CD4-positive, alpha-beta T cell treated with Interleukin-10 for 1 hour (primary cell): ENCODE measurements around the gene STK38.
"Not testable (repeated sequence)": the region's sequence is repeated elsewhere in the genome, so short reads cannot be mapped to it uniquely, and the experiment has no call there.

Experiments used
- DNase-seq: peaks from one replicate; pipeline ENCODE4 v3.0.0-alpha.2; 2020

The STK38 gene

DNA sequence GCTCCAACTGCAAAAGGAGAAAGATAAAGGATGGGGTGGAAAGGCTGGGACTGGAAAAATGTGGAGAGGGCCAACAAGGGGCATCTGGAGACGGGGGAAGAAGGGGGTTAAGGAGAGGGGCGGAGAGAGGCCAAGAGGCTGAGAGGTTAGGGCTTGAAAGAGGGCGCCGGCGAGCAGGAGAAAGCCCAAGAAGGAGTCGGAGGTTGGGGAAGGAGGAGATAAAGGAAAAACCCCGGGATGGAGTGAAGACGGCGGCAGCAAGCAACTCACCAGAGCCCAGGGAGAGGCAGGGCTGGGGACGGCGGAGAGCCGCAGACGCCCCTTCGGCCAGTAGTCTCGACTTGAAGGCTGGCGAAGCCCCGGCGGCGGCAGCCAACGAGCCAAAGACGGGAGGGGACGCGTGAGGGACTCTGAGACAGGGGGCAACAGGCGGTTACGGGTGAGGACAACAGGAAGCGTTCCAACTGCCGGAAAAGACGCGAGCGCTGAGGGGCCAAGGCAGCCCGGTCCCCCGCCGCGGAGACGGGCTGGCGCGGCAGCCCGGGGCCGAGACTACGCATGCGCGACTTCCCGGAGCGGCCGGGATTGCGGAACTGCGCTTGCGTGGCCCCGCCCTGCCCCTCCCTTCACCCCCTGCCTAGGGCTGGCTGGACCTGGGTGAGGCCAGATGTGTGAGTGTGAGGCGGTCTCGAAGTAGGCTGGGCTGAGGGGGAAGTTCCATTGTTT, at the start of gene STK38:
TSS of gene STK38 (minus strand) at position 560 of the 726 bp plus-strand sequence. CDS start 7,277 bp downstream, outside the sequence.
- peak; percentile 94 for DNase-seq

DNA sequence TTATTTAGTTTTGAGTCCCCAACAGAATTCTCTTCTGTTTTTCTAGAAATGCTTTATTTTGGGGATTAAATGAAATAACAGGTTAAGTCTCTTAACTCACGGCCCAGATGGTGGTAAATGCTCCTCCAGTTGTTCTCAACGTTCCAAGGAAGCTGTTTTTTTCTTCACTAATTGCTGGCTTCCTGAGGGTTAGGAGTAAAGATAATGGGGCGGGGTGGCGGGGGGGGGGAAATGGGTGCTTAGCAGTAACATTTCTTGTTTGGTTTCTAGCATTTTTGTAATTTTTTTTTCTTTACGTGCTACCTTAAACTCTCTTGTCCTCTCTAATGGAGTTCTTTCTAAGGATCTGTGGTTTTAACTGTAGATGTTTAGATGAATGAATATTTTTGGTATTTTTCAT, 49.1 kb upstream of the STK38 start:
- DNase-seq, result no peak

GRCh38 chr6:36594816-36595643, 47.8 kb upstream of the STK38 start:
- DNase-seq, result no peak

GRCh38 chr6:36594029-36594815, 46.9 kb upstream of the STK38 start, which contains the start of gene SRSF3:
Gene SRSF3 (plus strand): TSS chr6:36594362. CDS start chr6:36596763, 2,401 bp downstream.
- DNase-seq, result peak; percentile 98

DNA sequence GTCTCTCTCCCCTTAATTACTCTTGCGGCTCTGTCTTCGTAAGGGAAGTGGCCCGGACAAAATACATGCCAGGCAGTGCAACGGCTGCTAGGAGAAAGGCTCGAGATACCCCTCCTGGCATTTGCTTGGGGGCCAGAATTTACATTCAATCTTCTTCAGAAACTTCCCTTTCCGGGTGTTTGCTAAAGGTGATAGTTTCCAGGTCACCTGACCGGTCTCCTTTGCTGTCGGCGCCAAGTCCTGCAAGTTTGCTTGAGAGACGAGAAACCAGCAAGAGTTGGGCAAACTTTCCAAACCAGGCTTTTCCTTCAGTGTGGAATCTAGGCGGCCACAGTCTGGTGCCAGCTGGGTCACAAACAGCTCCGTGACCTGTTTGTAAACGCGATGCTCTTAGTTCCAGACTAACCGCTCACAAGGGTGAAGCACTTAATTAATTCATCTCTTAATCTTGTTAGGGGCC, 46.3 kb upstream of the STK38 start:
- peak; percentile 64 for DNase-seq

GRCh38 chr6:36592221-36592655, 45.0 kb upstream of the STK38 start:
- no peak for DNase-seq

GRCh38 chr6:36590237-36590636, 43.0 kb upstream of the STK38 start:
- no peak for DNase-seq

GRCh38 chr6:36589025-36589400, 41.7 kb upstream of the STK38 start:
- not testable (repeated sequence) for DNase-seq

DNA sequence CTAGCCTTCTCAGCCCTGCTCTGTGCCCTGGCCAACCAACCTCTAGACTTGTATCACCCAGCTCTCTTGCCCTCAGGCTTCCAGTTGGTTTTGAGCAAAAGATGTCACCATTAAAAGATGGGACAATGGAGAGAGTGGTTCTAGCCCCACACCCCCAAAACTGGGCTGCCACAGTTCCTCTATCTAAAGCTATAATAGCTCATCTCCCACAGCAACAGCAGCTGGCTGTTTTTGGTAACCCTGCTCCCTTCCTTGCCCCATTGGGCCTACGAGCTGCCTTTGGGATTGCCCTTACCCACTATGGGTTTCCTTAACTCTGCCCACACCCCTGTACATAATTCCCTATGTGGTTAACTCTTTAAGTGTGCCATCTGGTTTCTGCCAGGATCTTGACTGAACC, 39.3 kb upstream of the STK38 start:
- DNase-seq, result no peak

DNA sequence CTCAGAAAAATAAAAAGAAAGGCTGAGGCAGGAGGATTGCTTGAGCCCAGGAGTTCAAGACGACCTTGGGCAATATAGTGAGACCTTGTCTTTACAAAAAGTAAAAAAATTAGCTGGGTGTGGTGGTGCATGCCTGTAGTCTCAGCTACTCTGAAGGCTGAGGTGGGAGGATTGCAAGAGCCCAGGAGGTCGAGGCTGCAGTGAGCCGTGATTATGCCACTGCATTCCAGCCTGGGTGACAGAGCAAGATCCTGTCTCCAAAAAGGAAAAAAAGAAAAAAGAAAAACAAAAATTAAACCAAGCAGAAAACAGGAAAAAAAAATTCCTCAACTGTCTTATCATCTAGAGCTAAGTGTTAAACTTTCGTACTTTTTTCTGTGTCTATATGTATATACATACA, 34.4 kb upstream of the STK38 start:
- no peak for DNase-seq

DNA sequence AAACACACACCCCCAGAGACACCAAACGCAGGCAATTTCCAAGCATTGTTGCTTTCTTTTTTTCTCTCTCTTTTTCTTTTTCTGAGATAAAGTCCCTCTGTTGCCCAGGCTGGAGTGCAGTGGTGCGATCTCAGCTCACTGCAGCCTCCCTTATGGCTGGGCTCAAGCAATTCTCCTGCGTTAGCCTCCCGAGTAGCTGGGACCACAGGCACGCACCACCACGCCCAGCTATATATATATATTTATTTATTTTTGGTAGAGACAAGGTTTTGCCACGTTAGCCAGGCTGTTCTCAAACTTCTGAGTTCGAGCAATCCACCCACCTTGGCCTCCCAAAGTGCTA, 32.9 kb upstream of the STK38 start:
- no peak for DNase-seq

DNA sequence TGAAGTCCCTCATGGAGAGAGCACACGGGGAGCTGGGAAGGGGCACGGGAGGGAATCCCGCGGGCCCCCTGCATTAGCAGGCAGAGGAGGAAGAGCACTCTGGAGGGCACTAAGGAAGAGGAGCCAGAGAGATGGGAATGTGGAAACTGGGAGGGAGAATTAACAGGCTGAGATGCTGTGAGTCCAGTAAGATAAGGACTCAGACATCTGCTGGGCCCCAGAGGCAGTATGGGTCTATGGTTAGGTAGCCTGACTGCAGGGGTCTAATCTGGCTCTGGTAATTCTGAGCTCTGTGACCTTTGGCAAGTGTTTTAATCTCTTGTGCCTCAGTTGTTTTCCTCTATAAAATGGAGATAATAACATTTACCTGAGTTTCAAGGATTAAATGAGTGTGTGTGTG, 31.2 kb upstream of the STK38 start:
- no peak for DNase-seq

GRCh38 chr6:36578030-36578429, 30.8 kb upstream of the STK38 start:
- no peak for DNase-seq

DNA sequence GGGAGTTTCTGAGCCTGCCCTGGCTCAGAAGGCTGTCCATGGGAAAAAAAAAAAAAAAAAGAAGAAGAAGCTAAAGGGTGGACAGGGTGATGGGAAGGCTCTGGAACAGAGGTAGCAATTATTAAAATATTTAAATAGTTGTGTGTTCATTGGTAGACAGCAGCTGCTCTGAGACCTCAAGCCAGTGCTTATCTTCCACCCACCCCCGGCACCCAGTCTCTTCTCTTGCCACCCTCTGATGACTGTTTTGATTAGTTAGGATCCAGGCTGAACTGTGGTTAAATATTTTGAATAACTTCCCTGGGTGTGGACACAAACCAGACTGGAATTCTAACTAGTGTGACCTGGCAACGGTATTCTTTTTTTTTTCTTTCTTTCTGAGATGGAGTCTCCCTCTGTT, 30.0 kb upstream of the STK38 start:
- DNase-seq, result no peak

- DNase-seq, result no peak
Measured at GRCh38 chr6:36576578-36576977, 29.3 kb upstream of the STK38 start.

DNA sequence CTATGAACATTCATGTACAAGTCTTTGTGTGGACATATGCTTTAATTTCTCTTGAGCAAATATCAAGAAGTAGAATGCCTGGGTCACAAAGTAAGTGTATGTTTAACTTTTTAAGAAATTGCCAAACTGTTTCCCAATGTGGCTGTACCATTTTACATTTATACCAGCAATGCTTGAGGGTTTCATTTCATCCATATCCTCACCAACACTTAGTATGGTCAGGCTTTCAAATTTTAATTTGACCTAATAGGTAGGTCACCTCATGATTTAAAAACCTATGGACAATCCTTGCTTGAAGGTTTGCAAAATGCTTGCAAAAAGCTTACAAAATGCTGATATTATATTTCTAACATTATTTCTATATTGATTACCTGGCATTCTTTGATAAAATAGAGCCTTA, 27.4 kb upstream of the STK38 start:
- no peak for DNase-seq

- DNase-seq, result not testable (repeated sequence)
Measured at GRCh38 chr6:36572353-36573311, 25.4 kb upstream of the STK38 start.

- no peak for DNase-seq
Measured at GRCh38 chr6:36571122-36572043, 24.1 kb upstream of the STK38 start.

DNA sequence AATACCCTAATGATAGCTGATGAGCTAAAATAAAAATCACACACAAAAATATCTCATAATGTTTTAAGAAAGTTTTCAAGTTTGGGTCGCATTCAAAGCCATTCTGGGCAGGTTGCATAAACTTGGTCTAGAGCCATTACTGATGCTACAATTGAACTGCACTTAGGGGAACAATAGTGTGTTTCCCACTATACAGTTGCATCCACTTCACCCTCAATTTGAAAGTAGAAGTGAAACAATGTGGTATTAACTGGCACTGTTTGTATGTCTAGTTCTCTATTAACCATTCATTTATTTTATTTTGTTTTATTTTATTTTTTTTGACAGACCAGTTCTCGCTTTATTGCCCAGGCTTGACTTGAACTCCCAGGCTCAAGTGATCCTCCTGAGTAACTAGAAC, 23.0 kb upstream of the STK38 start:
- no peak for DNase-seq

DNA sequence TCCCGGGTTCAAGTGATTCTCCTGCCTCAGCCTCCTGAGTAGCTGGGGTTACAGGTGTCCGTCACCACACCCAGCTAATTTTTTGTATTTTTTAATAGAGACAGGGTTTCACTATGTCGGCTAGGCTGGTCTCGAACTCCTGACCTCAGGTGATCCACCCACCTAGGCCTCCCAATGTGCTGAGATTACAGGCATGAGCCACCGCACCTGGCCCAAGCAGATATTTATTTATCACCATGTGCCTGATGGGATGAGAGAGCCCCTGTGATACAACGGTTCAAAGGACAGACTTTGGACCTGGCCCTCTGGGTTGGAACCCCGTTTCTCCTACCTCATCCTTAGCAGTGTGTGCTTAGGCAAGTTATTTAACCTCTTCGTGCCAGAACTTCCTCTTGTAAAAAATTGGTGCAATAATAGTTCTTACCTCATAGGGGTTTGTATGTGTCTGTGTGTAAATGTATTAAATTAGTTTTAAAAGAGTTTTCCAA, 19.2 kb upstream of the STK38 start:
- no peak for DNase-seq

- DNase-seq, result no peak
Measured at GRCh38 chr6:36563928-36564284, 16.6 kb upstream of the STK38 start.
